ENCODE measurements around the gene MTX1.

MTX1 gene

DNA sequence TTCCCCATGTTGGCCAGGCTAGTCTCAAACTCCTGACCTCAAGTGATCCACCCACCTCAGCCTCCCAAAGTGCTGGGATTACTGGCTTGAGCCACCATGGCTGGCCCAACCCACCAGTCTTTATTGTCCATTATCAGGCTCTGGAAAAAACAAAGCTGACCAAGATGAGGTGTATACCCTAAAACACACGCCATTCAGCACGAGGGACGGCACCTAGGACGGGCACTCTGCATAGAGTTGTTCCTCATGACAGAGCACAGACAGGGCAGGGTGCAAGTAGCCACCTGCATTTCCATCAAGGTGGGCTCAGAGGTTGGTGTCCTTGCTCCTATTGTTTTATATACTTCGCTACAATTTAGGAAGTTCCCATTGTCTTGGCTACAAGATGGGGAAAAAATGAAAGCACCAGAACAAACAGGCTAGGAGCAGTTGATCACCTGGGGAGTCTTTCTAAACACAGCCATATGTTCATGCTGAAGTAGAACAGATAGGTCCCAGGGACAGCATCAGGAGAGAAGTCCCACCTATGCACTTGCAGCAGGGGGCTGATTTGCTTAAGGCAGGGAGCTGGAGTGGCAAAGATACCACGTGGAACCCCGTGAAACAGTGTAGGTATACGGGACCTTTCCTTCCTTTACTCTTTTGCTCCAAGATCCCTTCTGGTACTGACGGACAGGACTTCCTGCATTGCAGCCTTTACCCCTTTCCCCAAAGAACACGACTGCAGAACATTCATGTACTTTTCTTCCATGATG, 39.9 kb upstream of the MTX1 start:
- no CpG with 5 or more reads among the region's 10 CpGs for WGBS (ENCODE audit: insufficient coverage, insufficient read length)
- 0 out of 2 replicates have a peak, but pooled peaks cover 3% of the 10 kb centered on the region for H3K36me3 ChIP-seq (ENCODE audit: control insufficient read depth, insufficient read depth, low read length)
- no peak overlapping the region for H3K27ac ChIP-seq (ENCODE audit: low read length)
- H3K27me3 ChIP-seq (ENCODE audit: control insufficient read depth, insufficient read depth, low read length) = no peaks in the 10 kb centered on the region
- H3K9me3 ChIP-seq (ENCODE audit: control insufficient read depth, insufficient read depth, low read length) = no peaks in the 10 kb centered on the region
- peaks cover 5% of the 10 kb centered on the region for H3K4me1 ChIP-seq (ENCODE audit: control insufficient read depth, insufficient read depth, low read length)
- no peak overlapping the region for H3K4me3 ChIP-seq (ENCODE audit: low read length)
- DNase-seq (ENCODE audit: low read depth, low spot score) = no peak

DNA sequence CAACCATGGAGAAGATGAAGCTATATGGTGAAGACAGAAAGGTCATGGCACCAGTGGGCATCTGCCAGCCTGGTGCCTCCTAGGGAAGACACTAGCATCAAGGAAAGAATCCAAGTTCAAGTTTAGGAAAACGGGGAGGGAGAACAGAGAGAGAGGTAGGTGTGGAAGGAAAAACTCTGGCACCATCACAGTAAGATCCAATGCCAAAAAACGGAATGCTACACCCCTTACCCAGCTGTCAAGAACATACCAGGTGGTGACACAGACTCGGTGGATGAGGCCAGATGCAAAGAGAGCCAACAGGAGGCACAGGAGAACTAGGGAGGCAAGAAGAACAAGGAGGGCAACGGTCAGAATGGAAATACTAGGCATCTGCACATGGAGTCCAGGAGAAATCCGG, 39.0 kb upstream of the MTX1 start:
- H3K36me3 ChIP-seq (ENCODE audit: control insufficient read depth, insufficient read depth, low read length) = 0 out of 2 replicates have a peak, but pooled peaks cover 3% of the 10 kb centered on the region
- no peaks in the 10 kb centered on the region for H3K27me3 ChIP-seq (ENCODE audit: control insufficient read depth, insufficient read depth, low read length)

DNA sequence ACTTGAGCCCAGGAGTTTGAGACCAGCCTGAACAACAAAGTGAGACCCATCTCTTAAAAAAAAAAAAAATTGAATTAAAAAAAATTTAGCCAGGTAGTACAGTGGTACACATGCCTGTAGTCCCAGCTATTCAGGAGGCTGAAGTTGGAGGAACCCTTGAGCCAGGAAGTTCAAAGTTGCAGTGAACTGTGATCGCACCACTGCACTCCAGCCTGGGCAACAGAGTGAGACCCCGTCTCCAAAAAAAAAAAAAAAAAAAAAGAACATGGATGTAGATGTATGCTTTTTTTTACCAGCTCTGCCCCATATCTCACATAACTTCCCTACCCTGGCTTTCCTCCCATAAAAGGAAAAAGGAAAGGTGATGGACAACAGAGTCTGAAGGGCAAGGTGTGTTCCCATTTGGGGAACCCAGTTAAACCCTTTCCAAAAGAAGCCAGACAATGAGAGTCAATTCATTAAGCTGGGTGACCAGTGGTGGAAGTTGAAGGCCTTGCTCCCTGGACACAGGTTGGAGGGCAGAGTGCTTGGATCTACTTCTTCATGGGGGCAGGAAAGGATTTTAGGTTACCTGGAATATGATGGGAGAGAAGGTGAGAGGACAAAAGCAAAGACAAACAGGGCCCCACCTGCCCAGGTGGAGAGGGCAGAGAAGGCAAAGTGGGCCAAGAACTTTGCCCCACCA, 38.3 kb upstream of the MTX1 start:
- no peaks in the 10 kb centered on the region for H3K9me3 ChIP-seq (ENCODE audit: control insufficient read depth, insufficient read depth, low read length)
- peaks cover 5% of the 10 kb centered on the region for H3K4me1 ChIP-seq (ENCODE audit: control insufficient read depth, insufficient read depth, low read length)
- no peak overlapping the region for H3K27ac ChIP-seq (ENCODE audit: low read length)
- no CpG with 5 or more reads among the region's 2 CpGs for WGBS (ENCODE audit: insufficient coverage, insufficient read length)
- no peak for DNase-seq (ENCODE audit: low read depth, low spot score)
- H3K27me3 ChIP-seq (ENCODE audit: control insufficient read depth, insufficient read depth, low read length) = no peaks in the 10 kb centered on the region
- no peak overlapping the region for H3K4me3 ChIP-seq (ENCODE audit: low read length)
- 0 out of 2 replicates have a peak, but pooled peaks cover 3% of the 10 kb centered on the region for H3K36me3 ChIP-seq (ENCODE audit: control insufficient read depth, insufficient read depth, low read length)

More for the DNA sequence above, 39.0 kb upstream of the MTX1 start:
- no peak for DNase-seq (ENCODE audit: low read depth, low spot score)
- H3K4me3 ChIP-seq (ENCODE audit: low read length) = no peak overlapping the region
- H3K9me3 ChIP-seq (ENCODE audit: control insufficient read depth, insufficient read depth, low read length) = no peaks in the 10 kb centered on the region
- H3K4me1 ChIP-seq (ENCODE audit: control insufficient read depth, insufficient read depth, low read length) = peaks cover 5% of the 10 kb centered on the region
- WGBS (ENCODE audit: insufficient coverage, insufficient read length) = no CpG with 5 or more reads among the region's 5 CpGs
- H3K27ac ChIP-seq (ENCODE audit: low read length) = no peak overlapping the region

DNA sequence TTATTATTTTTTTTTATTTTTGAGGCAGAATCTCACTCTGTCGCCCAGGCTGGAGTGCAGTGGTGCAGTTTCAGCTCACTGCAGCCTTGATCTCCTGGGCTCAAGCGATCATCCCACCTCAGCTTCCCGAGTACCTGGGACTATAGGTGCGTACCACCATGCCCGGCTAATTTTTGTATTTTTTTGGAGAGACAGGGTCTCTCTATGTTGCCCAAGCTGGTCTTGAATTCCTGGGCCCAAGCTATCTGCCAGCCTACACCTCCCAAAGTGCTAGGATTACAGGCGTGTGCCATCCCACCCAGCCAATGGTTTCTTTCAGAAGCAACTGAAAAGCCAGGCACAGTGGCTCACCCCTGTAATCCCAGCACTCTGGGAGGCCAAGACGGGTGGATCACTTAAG, 37.7 kb upstream of the MTX1 start:
- no peaks in the 10 kb centered on the region for H3K27me3 ChIP-seq (ENCODE audit: control insufficient read depth, insufficient read depth, low read length)
- peaks cover 6% of the 10 kb centered on the region for H3K4me1 ChIP-seq (ENCODE audit: control insufficient read depth, insufficient read depth, low read length)
- no peak overlapping the region for H3K27ac ChIP-seq (ENCODE audit: low read length)
- DNase-seq (ENCODE audit: low read depth, low spot score) = no peak
- H3K4me3 ChIP-seq (ENCODE audit: low read length) = no peak overlapping the region
- no CpG with 5 or more reads among the region's 7 CpGs for WGBS (ENCODE audit: insufficient coverage, insufficient read length)
- no peaks in the 10 kb centered on the region for H3K9me3 ChIP-seq (ENCODE audit: control insufficient read depth, insufficient read depth, low read length)
- 0 out of 2 replicates have a peak, but pooled peaks cover 3% of the 10 kb centered on the region for H3K36me3 ChIP-seq (ENCODE audit: control insufficient read depth, insufficient read depth, low read length)

- no peak for DNase-seq (ENCODE audit: low read depth, low spot score)
- H3K4me3 ChIP-seq (ENCODE audit: low read length) = peak overlapping the region; percentile 81
- H3K4me1 ChIP-seq (ENCODE audit: control insufficient read depth, insufficient read depth, low read length) = peaks cover 3% of the 10 kb centered on the region; the same call in 1 of the 2 replicates
- H3K36me3 ChIP-seq (ENCODE audit: control insufficient read depth, insufficient read depth, low read length) = peaks cover 6% of the 10 kb centered on the region
- no CpG with 5 or more reads among the region's 8 CpGs for WGBS (ENCODE audit: insufficient coverage, insufficient read length)
- no peak overlapping the region for H3K27ac ChIP-seq (ENCODE audit: low read length)
- H3K9me3 ChIP-seq (ENCODE audit: control insufficient read depth, insufficient read depth, low read length) = no peaks in the 10 kb centered on the region
- no peaks in the 10 kb centered on the region for H3K27me3 ChIP-seq (ENCODE audit: control insufficient read depth, insufficient read depth, low read length)
Observed at GRCh38 chr1:155171836-155172731, 36.4 kb upstream of the MTX1 start.

DNA sequence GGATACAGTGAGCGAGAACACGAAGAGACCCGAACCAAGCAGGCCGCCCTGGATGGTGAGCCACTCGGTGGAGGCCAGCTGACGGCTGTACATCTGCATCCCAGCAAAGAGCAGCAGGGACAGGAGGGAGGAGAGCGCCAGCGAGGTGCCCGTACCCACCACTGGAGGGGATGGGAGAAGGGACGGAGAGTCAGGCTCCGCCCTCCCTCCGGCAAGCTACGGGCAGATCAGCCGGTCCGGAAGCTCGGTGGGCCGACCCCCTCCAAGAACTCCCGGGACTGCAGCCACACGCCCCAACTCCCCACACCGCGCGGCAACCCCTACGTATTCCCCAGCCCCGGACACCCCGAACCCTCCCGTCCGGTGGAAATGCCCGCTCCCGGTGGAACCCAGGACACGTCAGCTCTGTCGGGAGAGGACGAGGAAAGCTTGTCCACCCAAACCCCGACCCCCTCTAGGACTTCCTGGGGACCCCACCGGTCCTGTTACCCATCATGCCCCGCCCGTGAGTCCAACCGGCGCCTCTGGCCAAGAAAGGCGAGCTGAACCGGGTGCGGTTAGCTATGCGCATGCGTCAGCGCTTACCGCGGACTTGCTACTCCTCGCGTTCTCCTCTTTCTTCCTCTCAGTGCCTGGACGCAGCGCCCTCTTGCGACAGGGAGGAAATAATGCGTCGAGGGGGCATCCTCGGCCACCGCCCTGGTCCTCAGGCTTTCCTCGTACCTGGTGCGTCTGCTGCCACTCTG, 35.6 kb upstream of the MTX1 start, which contains the start of gene KRTCAP2:
KRTCAP2 (minus strand) TSS at position 573 of the 746 bp plus-strand sequence; CDS start at position 493, 80 bp downstream.
- 0 out of 2 replicates have a peak, but pooled peaks cover 2% of the 10 kb centered on the region for H3K4me1 ChIP-seq (ENCODE audit: control insufficient read depth, insufficient read depth, low read length)
- WGBS (ENCODE audit: insufficient coverage, insufficient read length) = no CpG with 5 or more reads among the region's 57 CpGs
- H3K36me3 ChIP-seq (ENCODE audit: control insufficient read depth, insufficient read depth, low read length) = peaks cover 14% of the 10 kb centered on the region

DNA sequence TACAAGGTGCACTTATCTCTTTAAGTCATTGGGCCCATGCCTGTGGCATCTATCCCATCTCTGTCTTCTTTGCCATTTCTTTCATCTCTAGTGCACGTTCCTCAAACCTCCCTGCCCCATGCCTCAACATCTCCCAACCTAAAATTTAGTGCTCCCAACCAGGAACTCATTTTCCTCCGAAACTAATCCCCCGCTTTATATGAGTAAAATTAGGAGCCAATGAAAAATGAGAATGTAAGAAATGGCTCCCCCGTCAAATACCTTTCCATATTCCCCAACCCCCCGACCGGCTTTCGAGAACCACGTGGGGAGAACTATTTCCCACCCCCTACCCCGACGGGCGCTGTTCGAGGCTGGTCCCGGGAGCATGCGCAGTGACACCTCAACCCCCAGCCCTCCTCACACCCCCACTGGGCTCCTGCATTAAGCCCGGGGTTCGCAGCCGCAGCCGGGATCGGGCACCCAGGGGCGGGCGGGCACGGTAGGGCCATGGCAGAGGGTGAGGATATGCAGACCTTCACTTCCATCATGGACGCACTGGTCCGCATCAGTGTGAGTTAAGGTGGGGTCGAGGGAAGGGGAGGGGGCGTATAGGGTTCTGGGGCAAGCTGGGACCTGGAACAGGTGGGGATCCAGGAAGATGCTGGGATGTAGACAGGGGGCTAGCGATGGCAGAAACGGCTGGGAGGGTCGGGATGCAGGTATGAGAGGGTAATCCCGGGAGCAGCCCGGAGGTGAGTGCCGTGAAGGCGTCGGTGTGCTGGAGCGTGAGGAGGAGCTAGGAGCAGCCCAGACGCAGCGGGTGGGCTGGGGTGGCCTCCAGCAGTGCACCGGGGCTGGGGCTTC, 34.8 kb upstream of the MTX1 start, which contains the start of gene TRIM46:
TRIM46 (plus strand) TSS at position 372 of the 846 bp plus-strand sequence; CDS start at position 490, 118 bp downstream.
- DNase-seq (ENCODE audit: low read depth, low spot score) = no peak
- Histone ChIP-seq H3K27ac (ENCODE audit: low read length) (no peak within 1 kb of the TSS), H3K36me3 (ENCODE audit: control insufficient read depth, insufficient read depth, low read length) (peaks cover 21% of the 10 kb centered on the region), H3K27me3 (ENCODE audit: control insufficient read depth, insufficient read depth, low read length) (no peaks in the 10 kb centered on the region), H3K4me1 (ENCODE audit: control insufficient read depth, insufficient read depth, low read length) (0 out of 2 replicates have a peak, but pooled peaks cover 2% of the 10 kb centered on the region), H3K9me3 (ENCODE audit: control insufficient read depth, insufficient read depth, low read length) (no peaks in the 10 kb centered on the region), H3K4me3 (ENCODE audit: low read length) (peak within 1 kb of the TSS; percentile 81)
- no CpG with 5 or more reads among the region's 38 CpGs for WGBS (ENCODE audit: insufficient coverage, insufficient read length)

More for the DNA sequence above, 35.6 kb upstream of the MTX1 start, which contains the start of gene KRTCAP2:
- no peak for DNase-seq (ENCODE audit: low read depth, low spot score)
- Histone ChIP-seq H3K27ac (ENCODE audit: low read length) (no peak within 1 kb of the TSS), H3K9me3 (ENCODE audit: control insufficient read depth, insufficient read depth, low read length) (no peaks in the 10 kb centered on the region), H3K27me3 (ENCODE audit: control insufficient read depth, insufficient read depth, low read length) (no peaks in the 10 kb centered on the region), H3K4me3 (ENCODE audit: low read length) (peak within 1 kb of the TSS; percentile 81)

- Histone ChIP-seq H3K4me1 (ENCODE audit: control insufficient read depth, insufficient read depth, low read length) (0 out of 2 replicates have a peak, but pooled peaks cover 2% of the 10 kb centered on the region), H3K27ac (ENCODE audit: low read length) (no peak overlapping the region), H3K9me3 (ENCODE audit: control insufficient read depth, insufficient read depth, low read length) (no peaks in the 10 kb centered on the region), H3K36me3 (ENCODE audit: control insufficient read depth, insufficient read depth, low read length) (peaks cover 28% of the 10 kb centered on the region), H3K4me3 (ENCODE audit: low read length) (peak overlapping the region; percentile 62; the same call in 1 of the 2 replicates), H3K27me3 (ENCODE audit: control insufficient read depth, insufficient read depth, low read length) (no peaks in the 10 kb centered on the region)
- WGBS (ENCODE audit: insufficient coverage, insufficient read length) = no CpG with 5 or more reads among the region's 35 CpGs
- no peak for DNase-seq (ENCODE audit: low read depth, low spot score)
Observed at GRCh38 chr1:155174324-155175280, 33.9 kb upstream of the MTX1 start.

Data from iPS DF 6.9 (cell line).